ENCODE measurements around the gene CLPX.
A peak's percentile ranks its signal among the peaks of the same experiment; 100 is the strongest.
"Not testable (repeated sequence)": the region's sequence is repeated elsewhere in the genome, so short reads cannot be mapped to it uniquely, and the experiment has no call there.

Gene CLPX

GRCh38 chr15:65184868-65185717, at the start of gene CLPX:
CLPX (minus strand) TSS chr15:65185342; CDS start chr15:65185153, 189 bp downstream.
- DNase-seq (ENCODE audit: low spot score) = peak; percentile 88

- DNase-seq (ENCODE audit: low spot score) = no peak
Observed at GRCh38 chr15:65233696-65234095, 48.6 kb upstream of the CLPX start.

GRCh38 chr15:65232520-65232919, 47.4 kb upstream of the CLPX start:
- no peak for DNase-seq (ENCODE audit: low spot score)

- DNase-seq (ENCODE audit: low spot score) = no peak
Observed at GRCh38 chr15:65231306-65231705, 46.2 kb upstream of the CLPX start.

GRCh38 chr15:65226901-65227300, 41.8 kb upstream of the CLPX start:
- DNase-seq (ENCODE audit: low spot score) = not testable (repeated sequence)

- DNase-seq (ENCODE audit: low spot score) = no peak
Observed at GRCh38 chr15:65226221-65226620, 41.1 kb upstream of the CLPX start.

GRCh38 chr15:65223996-65224395, 38.9 kb upstream of the CLPX start:
- DNase-seq (ENCODE audit: low spot score) = no peak

GRCh38 chr15:65222891-65223290, 37.7 kb upstream of the CLPX start:
- no peak for DNase-seq (ENCODE audit: low spot score)

- DNase-seq (ENCODE audit: low spot score) = no peak
Observed at GRCh38 chr15:65221697-65222096, 36.6 kb upstream of the CLPX start.

GRCh38 chr15:65219137-65219536, 34.0 kb upstream of the CLPX start:
- no peak for DNase-seq (ENCODE audit: low spot score)

GRCh38 chr15:65217526-65218482, 32.7 kb upstream of the CLPX start:
- no peak for DNase-seq (ENCODE audit: low spot score)

- DNase-seq (ENCODE audit: low spot score) = no peak
Observed at GRCh38 chr15:65215496-65215895, 30.4 kb upstream of the CLPX start.

GRCh38 chr15:65214010-65214409, 28.9 kb upstream of the CLPX start:
- DNase-seq (ENCODE audit: low spot score) = no peak

GRCh38 chr15:65213241-65213640, 28.1 kb upstream of the CLPX start:
- no peak for DNase-seq (ENCODE audit: low spot score)

GRCh38 chr15:65212097-65212496, 27.0 kb upstream of the CLPX start:
- DNase-seq (ENCODE audit: low spot score) = no peak

GRCh38 chr15:65211482-65211982, 26.4 kb upstream of the CLPX start:
- DNase-seq (ENCODE audit: low spot score) = no peak

- no peak for DNase-seq (ENCODE audit: low spot score)
Observed at GRCh38 chr15:65210770-65211481, 25.8 kb upstream of the CLPX start, which contains the start of gene CILP. CILP (minus strand) TSS chr15:65211473; CDS start chr15:65209755, 1,718 bp downstream.

- no peak for DNase-seq (ENCODE audit: low spot score)
Observed at GRCh38 chr15:65209701-65210643, 24.8 kb upstream of the CLPX start.

GRCh38 chr15:65208647-65209046, 23.5 kb upstream of the CLPX start:
- no peak for DNase-seq (ENCODE audit: low spot score)

- DNase-seq (ENCODE audit: low spot score) = no peak
Observed at GRCh38 chr15:65207280-65207840, 22.2 kb upstream of the CLPX start.
